ENCODE data around the gene MIGA2.

MIGA2 gene

DNA sequence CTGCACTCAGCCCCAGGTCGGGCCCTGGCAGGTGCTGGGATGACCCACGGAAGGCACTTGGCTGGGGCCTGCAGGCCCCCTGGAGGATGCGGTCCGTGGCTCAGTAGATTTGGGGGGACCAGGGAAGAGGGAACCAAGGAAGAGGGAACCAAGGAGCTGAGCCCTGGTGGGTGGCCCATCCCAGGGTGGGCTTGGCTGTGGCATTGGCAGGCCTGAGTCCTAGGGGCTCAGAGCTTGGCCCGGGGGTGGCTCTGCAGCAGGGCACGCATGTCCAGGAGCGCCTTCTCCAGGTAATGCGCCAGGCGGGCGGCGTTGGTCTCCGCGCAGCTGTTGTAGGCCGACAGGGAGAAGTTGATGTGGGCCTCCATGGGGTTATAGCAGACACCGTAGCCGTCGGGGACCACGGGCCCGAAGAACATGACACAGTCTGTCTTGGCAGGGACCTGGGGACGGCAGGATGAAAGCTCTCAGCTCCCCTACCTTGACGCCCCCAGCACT is 58.8 kb downstream of the MIGA2 start:
- no peak for DNase-seq (ENCODE audit: low read depth in 1 of 2, low spot score in 1 of 2)
- no peak overlapping the region for H3K4me3 ChIP-seq (replicated peaks; ENCODE audit: insufficient read depth, low read length)
- no peaks in the 10 kb centered on the region for H3K27me3 ChIP-seq (ENCODE audit: insufficient read depth, poor library complexity, severe bottlenecking)
- H3K27ac ChIP-seq (replicated peaks) = no peak overlapping the region
- TF ChIP-seq, protein P1, sequence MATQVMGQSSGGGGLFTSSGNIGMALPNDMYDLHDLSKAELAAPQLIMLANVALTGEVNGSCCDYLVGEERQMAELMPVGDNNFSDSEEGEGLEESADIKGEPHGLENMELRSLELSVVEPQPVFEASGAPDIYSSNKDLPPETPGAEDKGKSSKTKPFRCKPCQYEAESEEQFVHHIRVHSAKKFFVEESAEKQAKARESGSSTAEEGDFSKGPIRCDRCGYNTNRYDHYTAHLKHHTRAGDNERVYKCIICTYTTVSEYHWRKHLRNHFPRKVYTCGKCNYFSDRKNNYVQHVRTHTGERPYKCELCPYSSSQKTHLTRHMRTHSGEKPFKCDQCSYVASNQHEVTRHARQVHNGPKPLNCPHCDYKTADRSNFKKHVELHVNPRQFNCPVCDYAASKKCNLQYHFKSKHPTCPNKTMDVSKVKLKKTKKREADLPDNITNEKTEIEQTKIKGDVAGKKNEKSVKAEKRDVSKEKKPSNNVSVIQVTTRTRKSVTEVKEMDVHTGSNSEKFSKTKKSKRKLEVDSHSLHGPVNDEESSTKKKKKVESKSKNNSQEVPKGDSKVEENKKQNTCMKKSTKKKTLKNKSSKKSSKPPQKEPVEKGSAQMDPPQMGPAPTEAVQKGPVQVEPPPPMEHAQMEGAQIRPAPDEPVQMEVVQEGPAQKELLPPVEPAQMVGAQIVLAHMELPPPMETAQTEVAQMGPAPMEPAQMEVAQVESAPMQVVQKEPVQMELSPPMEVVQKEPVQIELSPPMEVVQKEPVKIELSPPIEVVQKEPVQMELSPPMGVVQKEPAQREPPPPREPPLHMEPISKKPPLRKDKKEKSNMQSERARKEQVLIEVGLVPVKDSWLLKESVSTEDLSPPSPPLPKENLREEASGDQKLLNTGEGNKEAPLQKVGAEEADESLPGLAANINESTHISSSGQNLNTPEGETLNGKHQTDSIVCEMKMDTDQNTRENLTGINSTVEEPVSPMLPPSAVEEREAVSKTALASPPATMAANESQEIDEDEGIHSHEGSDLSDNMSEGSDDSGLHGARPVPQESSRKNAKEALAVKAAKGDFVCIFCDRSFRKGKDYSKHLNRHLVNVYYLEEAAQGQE (IDR thresholded peaks at IDR 0.05; ENCODE audit: insufficient replicate concordance, low read depth) = no peak
- TF ChIP-seq POLR2AphosphoS5 (IDR thresholded peaks at IDR 0.05; ENCODE audit: low read depth) (no peak), SPI1 (IDR thresholded peaks at IDR 0.05; ENCODE audit: borderline replicate concordance, low read depth) (no peak), GABPA (IDR thresholded peaks at IDR 0.05; ENCODE audit: low read depth) (no peak)
- TF ChIP-seq, protein P2, sequence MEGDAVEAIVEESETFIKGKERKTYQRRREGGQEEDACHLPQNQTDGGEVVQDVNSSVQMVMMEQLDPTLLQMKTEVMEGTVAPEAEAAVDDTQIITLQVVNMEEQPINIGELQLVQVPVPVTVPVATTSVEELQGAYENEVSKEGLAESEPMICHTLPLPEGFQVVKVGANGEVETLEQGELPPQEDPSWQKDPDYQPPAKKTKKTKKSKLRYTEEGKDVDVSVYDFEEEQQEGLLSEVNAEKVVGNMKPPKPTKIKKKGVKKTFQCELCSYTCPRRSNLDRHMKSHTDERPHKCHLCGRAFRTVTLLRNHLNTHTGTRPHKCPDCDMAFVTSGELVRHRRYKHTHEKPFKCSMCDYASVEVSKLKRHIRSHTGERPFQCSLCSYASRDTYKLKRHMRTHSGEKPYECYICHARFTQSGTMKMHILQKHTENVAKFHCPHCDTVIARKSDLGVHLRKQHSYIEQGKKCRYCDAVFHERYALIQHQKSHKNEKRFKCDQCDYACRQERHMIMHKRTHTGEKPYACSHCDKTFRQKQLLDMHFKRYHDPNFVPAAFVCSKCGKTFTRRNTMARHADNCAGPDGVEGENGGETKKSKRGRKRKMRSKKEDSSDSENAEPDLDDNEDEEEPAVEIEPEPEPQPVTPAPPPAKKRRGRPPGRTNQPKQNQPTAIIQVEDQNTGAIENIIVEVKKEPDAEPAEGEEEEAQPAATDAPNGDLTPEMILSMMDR (IDR thresholded peaks at IDR 0.05; ENCODE audit: insufficient read depth, low read length) = no peak

DNA sequence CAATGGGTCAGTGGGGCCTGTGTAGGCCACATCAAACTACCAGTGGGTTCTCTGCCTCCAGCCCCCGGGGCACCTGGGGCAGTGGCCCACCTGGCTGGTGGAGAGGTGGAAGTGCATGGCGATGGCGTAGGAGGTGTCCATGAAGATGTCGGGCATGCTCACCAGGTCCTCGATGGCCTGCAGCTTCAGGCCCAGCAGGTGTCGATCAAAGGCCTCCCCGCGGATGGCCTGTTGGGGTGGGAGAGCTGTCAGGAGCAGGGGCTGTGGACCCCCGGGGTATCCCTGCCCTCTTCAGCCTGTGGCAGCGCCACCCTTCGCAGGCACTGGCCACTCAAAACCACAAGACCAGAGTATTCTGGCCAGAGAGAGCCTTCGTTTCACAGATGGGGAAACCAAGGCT is 59.5 kb downstream of the MIGA2 start:
- Histone ChIP-seq H3K27me3 (ENCODE audit: insufficient read depth, poor library complexity, severe bottlenecking) (no peaks in the 10 kb centered on the region), H3K27ac (replicated peaks) (no peak overlapping the region), H3K4me3 (replicated peaks; ENCODE audit: insufficient read depth, low read length) (no peak overlapping the region)
- no peak for DNase-seq (ENCODE audit: low read depth in 1 of 2, low spot score in 1 of 2)
- TF ChIP-seq POLR2AphosphoS5 (IDR thresholded peaks at IDR 0.05; ENCODE audit: low read depth) (no peak), GABPA (IDR thresholded peaks at IDR 0.05; ENCODE audit: low read depth) (no peak), SPI1 (IDR thresholded peaks at IDR 0.05; ENCODE audit: borderline replicate concordance, low read depth) (no peak)
- TF ChIP-seq, protein P2 (IDR thresholded peaks at IDR 0.05; ENCODE audit: insufficient read depth, low read length) = no peak
- TF ChIP-seq, protein P1 (IDR thresholded peaks at IDR 0.05; ENCODE audit: insufficient replicate concordance, low read depth) = no peak

DNA sequence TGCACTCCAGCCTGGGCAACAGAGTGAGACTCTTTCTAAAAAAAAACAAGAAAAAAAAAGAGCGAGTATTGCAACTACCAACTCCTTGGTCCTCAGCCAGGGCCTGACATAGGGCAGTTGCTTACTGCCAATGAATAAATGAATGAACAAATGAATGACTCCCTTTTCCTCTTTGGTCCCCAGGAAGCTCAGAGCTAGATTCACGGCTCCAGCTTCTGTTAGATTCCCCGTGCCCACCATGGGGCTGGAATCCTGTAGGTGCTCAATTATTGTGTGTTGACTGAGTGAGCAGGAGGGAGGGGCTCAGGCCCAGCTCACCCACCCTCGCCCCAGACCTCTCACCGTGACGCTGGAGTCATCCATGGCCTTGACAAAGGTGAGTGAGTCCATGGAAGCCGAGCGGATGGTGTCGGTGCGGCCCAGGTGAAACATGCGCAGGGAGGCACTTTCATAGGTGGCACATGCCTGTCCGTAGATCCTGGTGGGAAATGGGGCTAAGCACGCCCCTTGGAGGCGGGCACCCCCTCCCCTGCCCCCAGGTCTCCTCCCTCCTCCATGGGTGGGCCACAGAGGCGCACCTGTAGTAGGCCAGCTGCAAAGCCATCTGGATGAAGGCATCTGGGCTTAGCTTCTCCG is 61.4 kb downstream of the MIGA2 start:
- TF ChIP-seq POLR2AphosphoS5 (IDR thresholded peaks at IDR 0.05; ENCODE audit: low read depth) (no peak), GABPA (IDR thresholded peaks at IDR 0.05; ENCODE audit: low read depth) (no peak), SPI1 (IDR thresholded peaks at IDR 0.05; ENCODE audit: borderline replicate concordance, low read depth) (no peak)
- TF ChIP-seq, protein P1 (IDR thresholded peaks at IDR 0.05; ENCODE audit: insufficient replicate concordance, low read depth) = no peak
- TF ChIP-seq, protein P2 (IDR thresholded peaks at IDR 0.05; ENCODE audit: insufficient read depth, low read length) = no peak
- no peak overlapping the region for H3K4me3 ChIP-seq (replicated peaks; ENCODE audit: insufficient read depth, low read length)
- no peak overlapping the region for H3K27ac ChIP-seq (replicated peaks)

More for the DNA sequence above, 61.4 kb downstream of the MIGA2 start:
- H3K27me3 ChIP-seq (ENCODE audit: insufficient read depth, poor library complexity, severe bottlenecking) = no peaks in the 10 kb centered on the region
- DNase-seq (ENCODE audit: low read depth in 1 of 2, low spot score in 1 of 2) = no peak

Measured in HL-60 (cell line).